H1 (cell line): Measurements from ENCODE around the gene LOXL1. TPM values are rescaled to one million over a fixed set of nuclear protein-coding genes. Genes with fewer than 3 reads are reported as not detected.

Experiments used
- CTCF ChIA-PET: fragments of 300-600 bp; sonication (Branson Sonifier 250); formaldehyde crosslinking; loops from one replicate; lab custom pipeline; 2021; ENCODE audit not compliant: partially characterized antibody; lab: Charles Lee
- POLR2A ChIA-PET: fragments of 300-600 bp; sonication (Branson Sonifier 250); formaldehyde crosslinking; loops from one replicate; lab custom pipeline; 2021; ENCODE audit warnings: inconsistent platforms; ENCODE audit not compliant: partially characterized antibody; lab: Charles Lee
- DNase-seq, 2 experiments: peaks; one replicate each; pipeline versions ENCODE4 v3.0.0 to v3.0.0-alpha.2; 2010 to 2022; ENCODE audit warnings: low spot score in 2 of 2, low read depth in 1 of 2, mixed read lengths in 1 of 2
- FAIRE-seq: peaks from 2 replicates; lab custom pipeline; 2011; peaks lifted over from hg19 to GRCh38; lab: Jason Lieb, UNC
- H2AFZ ChIP-seq: 2 replicates; pipeline ENCODE4 v1.8.1; 2012; ENCODE audit warnings: low read length, inconsistent platforms
- H2AK5ac ChIP-seq: 2 replicates; pipeline ENCODE4 v1.6.1; 2013; ENCODE audit warnings: low read depth, low read length
- H2BK120ac ChIP-seq: replicated peaks from 2 replicates; pipeline ENCODE3; 2013; ENCODE audit warnings: low read depth, low read length, inconsistent platforms
- H2BK12ac ChIP-seq: 2 replicates; pipeline ENCODE4 v1.6.1; 2013; ENCODE audit warnings: low read depth, low read length
- H2BK15ac ChIP-seq: 2 replicates; pipeline ENCODE4 v1.6.1; 2013; ENCODE audit warnings: low read length
- H2BK20ac ChIP-seq: 2 replicates; pipeline ENCODE4 v1.6.1; 2013; ENCODE audit warnings: low read length
- H2BK5ac ChIP-seq: 2 replicates; pipeline ENCODE4 v1.6.1; 2013; ENCODE audit warnings: low read depth, low read length
- H3K14ac ChIP-seq: 2 replicates; pipeline ENCODE4 v1.6.1; 2013; ENCODE audit warnings: inconsistent platforms; ENCODE audit not compliant: insufficient read length
- H3K18ac ChIP-seq: 2 replicates; pipeline ENCODE4 v1.6.1; 2013; ENCODE audit warnings: low read length; ENCODE audit errors: extremely low read depth
- H3K23ac ChIP-seq: 2 replicates; pipeline ENCODE4 v1.6.1; 2013; ENCODE audit warnings: inconsistent platforms; ENCODE audit not compliant: insufficient read length
- H3K23me2 ChIP-seq: 2 replicates; pipeline ENCODE4 v1.6.1; 2013; ENCODE audit warnings: low read depth, low read length
- H3K27ac ChIP-seq: 2 replicates; pipeline ENCODE4 v1.6.1; 2011; ENCODE audit warnings: low read depth, low read length, inconsistent platforms
- H3K27me3 ChIP-seq, 4 experiments: replicated peaks in 1 of 4; 1 replicate in 1 of 4; 2 replicates in 3 of 4; pipeline versions ENCODE4 v1.6.1 to v1.8.1; 2011 to 2013; ENCODE audit warnings: low read length in 3 of 4, mild to moderate bottlenecking in 3 of 4, inconsistent platforms in 2 of 4, mixed read lengths in 2 of 4, moderate library complexity in 1 of 4; ENCODE audit not compliant: control insufficient read depth in 3 of 4, insufficient read depth in 3 of 4; ENCODE audit errors: extremely low read depth in 1 of 4
- H3K36me3 ChIP-seq, 4 experiments: 2 replicates each; pipeline versions ENCODE4 v1.6.1 to v1.8.1; 2011 to 2013; ENCODE audit warnings: mild to moderate bottlenecking in 4 of 4, low read length in 3 of 4, moderate library complexity in 2 of 4, control low read depth in 1 of 4, inconsistent platforms in 1 of 4; ENCODE audit not compliant: insufficient read depth in 4 of 4, control insufficient read depth in 2 of 4
- H3K4ac ChIP-seq: replicated peaks from 2 replicates; pipeline ENCODE3; 2013; ENCODE audit warnings: low read length, low read depth, mixed read lengths, inconsistent platforms; ENCODE audit not compliant: insufficient read length
- H3K4me1 ChIP-seq, 4 experiments: replicated peaks in 1 of 4; 1 replicate in 1 of 4; 2 replicates in 3 of 4; pipeline versions ENCODE4 v1.6.1 to v1.8.1; 2011 to 2013; ENCODE audit warnings: low read length in 3 of 4, inconsistent platforms in 2 of 4, mixed read lengths in 1 of 4; ENCODE audit not compliant: insufficient read depth in 4 of 4, control insufficient read depth in 3 of 4
- H3K4me2 ChIP-seq, 2 experiments: 2 replicates each; pipeline versions ENCODE4 v1.6.1 to v1.8.1; 2011 to 2013; ENCODE audit warnings: low read depth in 2 of 2, low read length in 2 of 2, control low read depth in 1 of 2, inconsistent platforms in 1 of 2, mild to moderate bottlenecking in 1 of 2; ENCODE audit not compliant: insufficient read depth in 1 of 2
- H3K4me3 ChIP-seq, 4 experiments: fragments of 200-600, 300-600 bp in 1 of 4; sonication (generic), shearing (Covaris generic), sonication (Bioruptor Twin) in 1 of 4; 2 replicates each; pipeline versions ENCODE4 v1.5.1 to v1.8.1; 2011 to 2016; ENCODE audit warnings: low read length in 4 of 4, low read depth in 3 of 4, control low read depth in 2 of 4, inconsistent platforms in 2 of 4, mild to moderate bottlenecking in 2 of 4, mixed read lengths in 1 of 4, moderate library complexity in 1 of 4; ENCODE audit not compliant: insufficient read depth in 2 of 4; ENCODE audit errors: extremely low read depth in 1 of 4
- H3K56ac ChIP-seq: replicated peaks from 2 replicates; pipeline ENCODE3; 2013; ENCODE audit warnings: low read depth, mild to moderate bottlenecking, mixed read lengths, low read length, inconsistent platforms; ENCODE audit not compliant: insufficient read length
- H3K79me1 ChIP-seq: 2 replicates; pipeline ENCODE4 v1.6.1; 2013; ENCODE audit warnings: low read depth, low read length, control low read depth
- H3K79me2 ChIP-seq, 2 experiments: 2 replicates each; pipeline versions ENCODE4 v1.6.1 to v1.8.1; 2012 to 2013; ENCODE audit warnings: low read length in 2 of 2, mild to moderate bottlenecking in 2 of 2, inconsistent platforms in 1 of 2; ENCODE audit not compliant: insufficient read depth in 2 of 2, control insufficient read depth in 1 of 2
- H3K9ac ChIP-seq, 4 experiments: replicated peaks in 1 of 4; 1 replicate in 1 of 4; 2 replicates in 3 of 4; pipeline versions ENCODE4 v1.6.1 to v1.8.1; 2011 to 2013; ENCODE audit warnings: low read depth in 3 of 4, low read length in 3 of 4, control low read depth in 2 of 4, mild to moderate bottlenecking in 2 of 4, moderate library complexity in 2 of 4, inconsistent platforms in 1 of 4; ENCODE audit errors: extremely low read depth in 1 of 4
- H3K9me3 ChIP-seq, 2 experiments: 2 replicates each; pipeline versions ENCODE4 v1.6.1 to v1.8.1; 2012 to 2013; ENCODE audit warnings: mild to moderate bottlenecking in 2 of 2, moderate library complexity in 2 of 2, control low read depth in 1 of 2, inconsistent platforms in 1 of 2, low read depth in 1 of 2, low read length in 1 of 2, mixed read lengths in 1 of 2; ENCODE audit not compliant: insufficient read depth in 2 of 2
- H4K20me1 ChIP-seq, 2 experiments: replicated peaks in 1 of 2; 2 replicates each; pipeline versions ENCODE3 to v1.8.1; 2011 to 2013; ENCODE audit warnings: inconsistent platforms in 2 of 2, low read length in 2 of 2, mild to moderate bottlenecking in 1 of 2; ENCODE audit not compliant: insufficient read depth in 2 of 2, control insufficient read depth in 1 of 2
- H4K5ac ChIP-seq: 2 replicates; pipeline ENCODE4 v1.6.1; 2013; ENCODE audit warnings: low read length, low read depth, mixed read lengths, inconsistent platforms; ENCODE audit not compliant: insufficient read length
- H4K8ac ChIP-seq: 2 replicates; pipeline ENCODE4 v1.8.0; 2013; ENCODE audit warnings: mild to moderate bottlenecking, moderate library complexity, low read length, inconsistent platforms; ENCODE audit not compliant: insufficient read depth; ENCODE audit errors: extremely low read depth
- H4K91ac ChIP-seq: replicated peaks from 2 replicates; pipeline ENCODE3; 2013; ENCODE audit warnings: low read length, mixed read lengths, inconsistent platforms; ENCODE audit not compliant: insufficient read length
- CEBPB ChIP-seq: IDR thresholded peaks from 2 replicates; pipeline ENCODE4 v1.6.1; 2012; ENCODE audit warnings: low read depth, low read length
- EP300 ChIP-seq, 2 experiments: IDR thresholded peaks; 1 replicate in 1 of 2; 2 replicates in 1 of 2; pipeline ENCODE4 v1.6.1; 2011 to 2012; ENCODE audit warnings: low read depth in 2 of 2, low read length in 2 of 2, mild to moderate bottlenecking in 2 of 2, borderline replicate concordance in 1 of 2, inconsistent platforms in 1 of 2, moderate library complexity in 1 of 2
- GABPA ChIP-seq: IDR thresholded peaks from 2 replicates; pipeline ENCODE4 v1.6.1; 2011; ENCODE audit warnings: mild to moderate bottlenecking, low read length, moderate library complexity, borderline replicate concordance; ENCODE audit not compliant: insufficient read depth
- SIN3A ChIP-seq, 2 experiments: IDR thresholded peaks in 1 of 2; conservative IDR thresholded peaks in 1 of 2; 2 replicates each; pipeline ENCODE4 v1.6.1; 2011 to 2012; ENCODE audit warnings: low read length in 2 of 2, improper control_type of control experiment in 1 of 2, low read depth in 1 of 2, mild to moderate bottlenecking in 1 of 2
- SIX5 ChIP-seq: IDR thresholded peaks from 2 replicates; pipeline ENCODE4 v1.6.1; 2011; ENCODE audit warnings: mild to moderate bottlenecking, low read depth, low read length
- TBP ChIP-seq: IDR thresholded peaks from 2 replicates; pipeline ENCODE4 v1.6.1; 2011; ENCODE audit warnings: low read depth, low read length, improper control_type of control experiment
- WGBS, 2 experiments: shearing (Covaris generic) in 1 of 2; methylation state at CpG; one replicate each; pipeline versions ENCODE4 v1.1.6 to v1.1.7; 2013 to 2015; ENCODE audit warnings: low lambda C conversion rate in 2 of 2, mixed read lengths in 2 of 2, inconsistent platforms in 1 of 2, low coverage in 1 of 2, missing lambda C conversion rate in 1 of 2; ENCODE audit not compliant: insufficient replicate concordance in 2 of 2, insufficient coverage in 1 of 2, insufficient read length in 1 of 2; ENCODE audit errors: extremely low coverage in 1 of 2, missing lambda C conversion rate in 1 of 2; 5-methylcytosine and 5-hydroxymethylcytosine counted together
- polyA plus RNA-seq, 7 experiments: library from polyadenylated mRNA; depleted of rRNA in 3 of 7; stranded (reverse) in 5 of 7; unstranded in 2 of 7; fragments of >200 nt in 5 of 7; fragments of 200-250 nt in 2 of 7; gene quantifications; 1 replicate in 5 of 7; 2 replicates in 1 of 7; 4 replicates in 1 of 7; pipeline versions ENCODE4 v1.2.1 to v1.2.3, GENCODE V29; 2011 to 2013; ENCODE audit warnings: missing spikeins in 2 of 7, mixed read lengths in 2 of 7
- total RNA-seq: library from RNA; stranded (reverse); fragmentation: NEBNext Ultra II Directional; extraction: Animal tissue kit (Norgen Biotek cat#: 25700); gene quantifications from 2 replicates; pipeline ENCODE4 v1.2.1, GENCODE V29; 2021

Gene LOXL1
- total and polyA plus RNA-seq, 2 of the 8 experiments (the other 6 are each of a cell fraction or from before 2014, with no cell fraction given), result 8.1 to 14.4 TPM

DNA sequence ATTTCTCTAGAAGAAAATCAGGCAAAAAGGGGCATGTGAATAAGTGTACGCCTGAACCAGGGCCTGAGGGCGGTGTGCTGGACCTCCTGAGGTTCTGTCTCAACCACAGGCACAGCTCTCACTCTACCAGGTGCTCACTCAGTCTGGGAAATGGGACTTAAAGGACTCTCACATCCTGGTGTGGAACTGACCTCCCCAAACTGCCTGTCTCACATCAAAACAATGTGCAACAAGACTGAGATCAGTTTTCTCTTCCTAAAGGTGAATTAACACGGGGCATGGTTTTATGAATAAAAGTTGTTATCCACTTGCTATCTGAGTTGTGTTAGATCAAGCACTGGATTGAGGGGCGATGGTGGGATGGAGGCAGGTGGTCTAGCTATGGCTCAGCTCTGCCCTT is 61.0 kb downstream of the LOXL1 start:
- H2AFZ ChIP-seq, result no peak overlapping the region
- H3K9me3 ChIP-seq, result no peaks in the 10 kb centered on the region
- TF ChIP-seq TBP (no peak), CEBPB (no peak), SIN3A (conservative IDR thresholded peaks at IDR 0.05 in 1 of 2, IDR thresholded peaks at IDR 0.05 in 1 of 2; ENCODE audit: low read depth in 1 of 2, low read length in 2 of 2) (no peak), EP300 (IDR thresholded peaks at IDR 0.05; ENCODE audit: borderline replicate concordance in 1 of 2, low read depth in 2 of 2, low read length in 2 of 2) (no peak), SIX5 (no peak), GABPA (no peak)
- H3K23ac ChIP-seq, result no peak overlapping the region
- no peak overlapping the region for H2AK5ac ChIP-seq
- ChIA-PET POLR2A (interaction anchor here (1.0 kb wide), 1 partner anchor 9 kb away, joined by 3 read pairs; no protein-coding TSS in a partner anchor), CTCF (interaction anchor here (1.1 to 11.4 kb wide), 3 partner anchors 14 to 52 kb away, joined by 3 to 167 read pairs (median 56); no protein-coding TSS in a partner anchor)
- H3K79me1 ChIP-seq, result no peaks in the 10 kb centered on the region
- no peak overlapping the region for H4K5ac ChIP-seq
- H3K18ac ChIP-seq, result no peak overlapping the region
- peaks cover 2% of the 10 kb centered on the region; the same call in 1 of the 2 replicates for H3K23me2 ChIP-seq
- peaks cover 0 to 4% (median 0%) of the 10 kb centered on the region in 4 experiments; a peak in 1 of 7 replicates for H3K27me3 ChIP-seq
- H3K79me2 ChIP-seq, result no peaks in the 10 kb centered on the region
- no peaks in the 10 kb centered on the region for H3K36me3 ChIP-seq
- H3K4me2 ChIP-seq, result no peak overlapping the region
- no peak overlapping the region for H3K56ac ChIP-seq
- no peak overlapping the region for H3K14ac ChIP-seq
- FAIRE-seq, result no peak
- H3K27ac ChIP-seq, result no peak overlapping the region
- 90% methylated on average over 4 of the region's 4 CpGs; no CpG with 5 or more reads in 1 of the 2 experiments for WGBS, 2 experiments
- no peak overlapping the region for H2BK12ac ChIP-seq
- peaks cover 0 to 3% of the 10 kb centered on the region in 2 experiments for H4K20me1 ChIP-seq
- H3K4me3 ChIP-seq, result no peak overlapping the region
- H2BK20ac ChIP-seq, result no peak overlapping the region
- H3K9ac ChIP-seq, result no peak overlapping the region
- no peak overlapping the region for H2BK120ac ChIP-seq
- no peak overlapping the region for H3K4ac ChIP-seq
- no peak overlapping the region for H2BK15ac ChIP-seq
- H2BK5ac ChIP-seq, result no peak overlapping the region; the same call in 1 of the 2 replicates
- H4K8ac ChIP-seq, result no peak overlapping the region
- peaks cover 0 to 3% (median 0%) of the 10 kb centered on the region in 4 experiments; a peak in 2 of 7 replicates for H3K4me1 ChIP-seq
- H4K91ac ChIP-seq, result no peak overlapping the region
- no peak for DNase-seq
